Measurements from ENCODE around the gene CPPED1. TPM values are rescaled to one million over a fixed set of nuclear protein-coding genes. Genes with fewer than 3 reads are reported as not detected.
A peak's percentile ranks its signal among the peaks of the same experiment; 100 is the strongest.
"Not testable (repeated sequence)": the region's sequence is repeated elsewhere in the genome, so short reads cannot be mapped to it uniquely, and the experiment has no call there.

Gene CPPED1
- total and polyA plus RNA-seq, 9 donors = 4.3 to 9.1 (median 6.8) TPM

- Histone ChIP-seq H3K27me3 (ENCODE audit: control insufficient read depth, insufficient read depth, low read length) (no peaks in the 10 kb centered on the region), H3K4me1 (ENCODE audit: control insufficient read depth, insufficient read depth, low read length) (no peaks in the 10 kb centered on the region)
Measured at GRCh38 chr16:12828206-12828605, 24.5 kb upstream of the CPPED1 start.

DNA sequence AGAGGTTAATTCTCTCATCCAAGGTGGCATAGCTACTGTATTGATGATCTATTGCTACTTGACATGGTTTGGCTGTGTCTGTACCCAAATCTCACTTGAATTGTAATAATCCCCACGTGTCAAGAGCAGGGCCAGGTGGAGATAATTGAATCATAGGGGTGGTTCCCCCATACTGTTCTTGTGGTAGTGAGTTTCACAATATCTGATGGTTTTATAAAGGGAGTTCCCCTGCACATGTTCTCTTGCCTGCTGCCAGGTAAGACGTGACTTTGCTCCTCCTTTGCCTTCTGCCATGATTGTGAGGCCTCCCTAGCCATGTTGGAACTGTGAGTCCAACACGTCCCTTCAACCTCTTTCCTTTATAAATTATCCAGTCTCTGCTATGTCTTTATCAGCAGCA lies 22.9 kb upstream of the CPPED1 start:
- no peaks in the 10 kb centered on the region for H3K36me3 ChIP-seq (ENCODE audit: control insufficient read depth, insufficient read depth, low read length)
- H3K27me3 ChIP-seq (ENCODE audit: control insufficient read depth, insufficient read depth, low read length) = no peaks in the 10 kb centered on the region
- DNase-seq = no peak

More at GRCh38 chr16:12828206-12828605, 24.5 kb upstream of the CPPED1 start:
- no peak overlapping the region for H3K4me3 ChIP-seq (ENCODE audit: low read length)
- no peaks in the 10 kb centered on the region for H3K9me3 ChIP-seq (replicated peaks; ENCODE audit: control insufficient read depth, low read depth, low read length)
- no peak overlapping the region for H3K27ac ChIP-seq (ENCODE audit: low read length)
- no peaks in the 10 kb centered on the region for H3K36me3 ChIP-seq (ENCODE audit: control insufficient read depth, insufficient read depth, low read length)
- no peak for DNase-seq

GRCh38 chr16:12819126-12820117 lies 15.7 kb upstream of the CPPED1 start:
- Histone ChIP-seq H3K9me3 (replicated peaks; ENCODE audit: control insufficient read depth, low read depth, low read length) (no peaks in the 10 kb centered on the region), H3K36me3 (ENCODE audit: control insufficient read depth, insufficient read depth, low read length) (no peaks in the 10 kb centered on the region), H3K4me3 (ENCODE audit: low read length) (no peak overlapping the region), H3K27me3 (ENCODE audit: control insufficient read depth, insufficient read depth, low read length) (no peaks in the 10 kb centered on the region), H3K4me1 (ENCODE audit: control insufficient read depth, insufficient read depth, low read length) (no peaks in the 10 kb centered on the region), H3K27ac (ENCODE audit: low read length) (no peak overlapping the region)
- 36% methylated on average over 7 of the region's 18 CpGs for WGBS (ENCODE audit: insufficient coverage)
- DNase-seq = peak; percentile 56

More for the DNA sequence above, 22.9 kb upstream of the CPPED1 start:
- Histone ChIP-seq H3K4me1 (ENCODE audit: control insufficient read depth, insufficient read depth, low read length) (no peaks in the 10 kb centered on the region), H3K9me3 (replicated peaks; ENCODE audit: control insufficient read depth, low read depth, low read length) (no peaks in the 10 kb centered on the region), H3K4me3 (ENCODE audit: low read length) (no peak overlapping the region), H3K27ac (ENCODE audit: low read length) (no peak overlapping the region)
- WGBS (ENCODE audit: insufficient coverage) = 56% methylated on average over 2 of the region's 3 CpGs

DNA sequence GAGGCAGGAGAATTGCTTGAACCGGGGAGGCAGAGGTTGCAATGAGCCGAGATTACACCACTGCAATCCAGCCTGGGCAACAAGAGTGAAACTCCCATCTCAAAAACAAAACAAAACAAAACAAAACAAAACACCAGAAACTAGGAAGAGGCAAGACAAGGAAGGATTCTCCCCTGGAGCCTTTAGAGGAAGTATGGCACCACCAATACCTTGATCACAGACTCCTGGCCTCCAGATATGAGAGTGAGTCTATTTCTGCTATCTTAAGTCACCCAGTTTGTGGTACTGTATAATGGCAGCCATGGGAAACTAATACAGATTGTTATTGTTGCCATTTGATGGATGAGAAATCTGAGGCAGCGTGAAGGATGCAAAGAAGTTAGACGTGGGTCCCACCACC lies 14.6 kb upstream of the CPPED1 start:
- no peak for DNase-seq
- no peaks in the 10 kb centered on the region for H3K4me1 ChIP-seq (ENCODE audit: control insufficient read depth, insufficient read depth, low read length)
- no peak overlapping the region for H3K4me3 ChIP-seq (ENCODE audit: low read length)
- 92% methylated on average over 2 of the region's 4 CpGs for WGBS (ENCODE audit: insufficient coverage)
- H3K27ac ChIP-seq (ENCODE audit: low read length) = no peak overlapping the region
- no peaks in the 10 kb centered on the region for H3K9me3 ChIP-seq (replicated peaks; ENCODE audit: control insufficient read depth, low read depth, low read length)
- no peaks in the 10 kb centered on the region for H3K27me3 ChIP-seq (ENCODE audit: control insufficient read depth, insufficient read depth, low read length)
- H3K36me3 ChIP-seq (ENCODE audit: control insufficient read depth, insufficient read depth, low read length) = no peaks in the 10 kb centered on the region

DNA sequence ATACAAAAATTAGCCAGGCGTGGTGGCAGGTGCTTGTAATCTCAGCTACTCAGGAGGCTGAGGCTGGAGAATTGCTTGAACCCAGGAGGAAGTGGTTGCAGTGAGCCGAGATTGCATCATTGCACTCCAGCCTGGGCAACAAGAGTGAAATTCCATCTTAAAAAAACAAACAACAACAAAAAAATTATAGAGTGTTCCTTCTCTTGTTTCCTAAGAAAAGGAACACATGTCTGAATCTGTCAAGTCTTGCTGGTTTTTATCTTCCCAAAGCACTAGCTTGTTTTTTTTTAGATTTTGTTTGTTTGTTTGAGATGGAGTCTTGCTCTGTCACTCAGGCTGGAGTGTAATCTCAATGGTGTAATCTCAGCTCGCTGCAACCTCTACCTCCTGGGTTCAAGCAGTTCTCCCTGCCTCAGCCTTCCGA lies 13.1 kb upstream of the CPPED1 start:
- H3K36me3 ChIP-seq (ENCODE audit: control insufficient read depth, insufficient read depth, low read length); H3K27ac ChIP-seq (ENCODE audit: low read length); H3K9me3 ChIP-seq (replicated peaks; ENCODE audit: control insufficient read depth, low read depth, low read length); H3K4me1 ChIP-seq (ENCODE audit: control insufficient read depth, insufficient read depth, low read length); DNase-seq; H3K4me3 ChIP-seq (ENCODE audit: low read length); H3K27me3 ChIP-seq (ENCODE audit: control insufficient read depth, insufficient read depth, low read length): not testable (repeated sequence)
- no CpG with 5 or more reads among the region's 4 CpGs for WGBS (ENCODE audit: insufficient coverage)

DNA sequence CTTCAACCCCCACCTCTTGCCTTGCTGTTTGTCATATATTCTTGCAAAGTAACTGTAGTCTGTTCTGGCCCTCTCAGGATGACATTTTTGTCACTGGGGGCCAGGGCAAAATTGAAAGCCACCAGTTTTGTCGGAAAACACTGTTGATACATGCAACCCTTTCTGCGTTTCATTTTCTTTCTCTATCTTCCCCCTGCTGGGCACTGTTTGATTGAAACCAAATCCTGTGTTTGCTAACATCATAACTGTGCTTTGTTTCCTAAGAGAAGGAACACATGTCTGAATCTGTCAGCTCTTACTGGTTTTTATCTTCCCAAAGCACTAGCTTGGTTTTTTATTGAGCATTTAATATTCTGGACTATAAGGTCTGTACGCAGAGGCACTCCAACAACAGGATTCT lies 11.7 kb upstream of the CPPED1 start:
- Histone ChIP-seq H3K36me3 (ENCODE audit: control insufficient read depth, insufficient read depth, low read length) (no peaks in the 10 kb centered on the region), H3K27me3 (ENCODE audit: control insufficient read depth, insufficient read depth, low read length) (no peaks in the 10 kb centered on the region), H3K9me3 (replicated peaks; ENCODE audit: control insufficient read depth, low read depth, low read length) (no peaks in the 10 kb centered on the region), H3K4me1 (ENCODE audit: control insufficient read depth, insufficient read depth, low read length) (no peaks in the 10 kb centered on the region), H3K27ac (ENCODE audit: low read length) (no peak overlapping the region), H3K4me3 (ENCODE audit: low read length) (no peak overlapping the region)
- 52% methylated on average over 3 of the region's 3 CpGs for WGBS (ENCODE audit: insufficient coverage)
- no peak for DNase-seq

DNA sequence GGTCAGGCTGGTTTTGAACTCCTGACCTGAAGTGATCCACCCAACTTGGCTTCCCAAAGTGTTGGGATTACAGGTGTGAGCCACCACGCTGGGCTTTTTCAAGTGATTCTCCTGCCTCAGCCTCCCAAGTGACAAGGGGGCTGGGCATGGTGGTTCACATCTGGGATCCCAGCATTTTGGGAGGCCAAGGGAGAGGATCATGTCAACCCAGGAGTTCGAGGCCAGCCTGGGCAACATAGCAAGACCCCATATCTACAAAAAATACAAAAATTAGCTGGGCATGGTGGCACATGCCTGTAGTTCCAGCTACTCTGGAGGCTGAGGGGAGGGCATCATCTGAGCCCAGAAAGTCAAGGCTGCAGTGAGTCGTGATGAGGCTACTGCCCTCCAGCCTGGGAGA lies 10.0 kb upstream of the CPPED1 start:
- WGBS (ENCODE audit: insufficient coverage) = 73% methylated on average over 1 of the region's 3 CpGs
- H3K4me1 ChIP-seq (ENCODE audit: control insufficient read depth, insufficient read depth, low read length); H3K36me3 ChIP-seq (ENCODE audit: control insufficient read depth, insufficient read depth, low read length); DNase-seq; H3K27ac ChIP-seq (ENCODE audit: low read length); H3K4me3 ChIP-seq (ENCODE audit: low read length); H3K9me3 ChIP-seq (replicated peaks; ENCODE audit: control insufficient read depth, low read depth, low read length); H3K27me3 ChIP-seq (ENCODE audit: control insufficient read depth, insufficient read depth, low read length): not testable (repeated sequence)

GRCh38 chr16:12813321-12813720 lies 9.6 kb upstream of the CPPED1 start:
- not testable (repeated sequence) for H3K27ac ChIP-seq (ENCODE audit: low read length); H3K4me1 ChIP-seq (ENCODE audit: control insufficient read depth, insufficient read depth, low read length); H3K27me3 ChIP-seq (ENCODE audit: control insufficient read depth, insufficient read depth, low read length); H3K36me3 ChIP-seq (ENCODE audit: control insufficient read depth, insufficient read depth, low read length); DNase-seq; H3K4me3 ChIP-seq (ENCODE audit: low read length); H3K9me3 ChIP-seq (replicated peaks; ENCODE audit: control insufficient read depth, low read depth, low read length)
- 89% methylated on average over 3 of the region's 5 CpGs for WGBS (ENCODE audit: insufficient coverage)

DNA sequence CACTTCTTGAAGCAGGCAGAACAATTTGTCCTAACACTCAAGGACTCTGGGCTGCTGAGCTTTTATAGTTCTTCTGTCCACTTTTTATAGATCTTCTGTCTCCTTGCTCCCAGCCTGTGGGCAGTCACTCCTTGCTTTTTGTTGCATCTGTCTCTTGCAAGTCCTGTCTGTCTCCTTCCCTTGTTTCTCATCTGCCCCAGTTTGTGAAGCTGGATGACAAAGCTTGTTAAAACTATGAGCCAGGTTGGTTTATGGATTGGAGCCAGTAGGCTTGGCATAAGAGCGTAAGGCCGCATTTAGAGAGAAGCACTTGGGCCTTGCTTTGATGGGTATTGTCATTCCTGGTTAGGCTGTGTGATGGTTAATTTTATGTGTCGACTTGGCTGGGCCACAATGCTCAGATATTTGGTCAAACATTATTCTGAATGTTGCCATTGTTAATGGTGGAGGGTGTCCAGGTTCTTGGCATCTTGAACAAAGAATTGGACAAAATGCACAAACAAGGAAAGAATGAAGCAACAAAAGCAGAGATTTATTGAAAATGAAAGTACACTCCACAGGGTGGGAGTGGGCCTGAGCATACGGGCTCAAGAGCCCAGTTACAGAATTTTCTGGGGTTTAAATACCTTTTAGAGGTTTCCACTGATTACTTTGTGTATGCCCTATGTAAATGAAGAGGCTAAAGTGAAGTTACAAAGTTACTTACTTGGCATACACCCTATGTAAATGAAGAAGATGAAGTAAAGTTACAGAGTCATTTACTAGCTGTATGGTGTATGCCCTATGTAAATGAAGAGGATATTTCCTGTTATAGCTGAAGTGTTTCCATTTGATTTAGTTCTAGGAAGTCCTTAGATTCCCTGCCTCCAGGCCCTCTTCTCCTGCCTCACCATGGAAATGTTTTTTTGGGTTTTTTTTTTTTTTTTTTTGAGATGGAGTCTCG lies 8.0 kb upstream of the CPPED1 start:
- no peak overlapping the region for H3K27ac ChIP-seq (ENCODE audit: low read length)
- no peak for DNase-seq
- 82% methylated on average over 3 of the region's 5 CpGs for WGBS (ENCODE audit: insufficient coverage)
- no peaks in the 10 kb centered on the region for H3K4me1 ChIP-seq (ENCODE audit: control insufficient read depth, insufficient read depth, low read length)
- H3K27me3 ChIP-seq (ENCODE audit: control insufficient read depth, insufficient read depth, low read length) = no peaks in the 10 kb centered on the region
- H3K9me3 ChIP-seq (replicated peaks; ENCODE audit: control insufficient read depth, low read depth, low read length) = no peaks in the 10 kb centered on the region
- no peak overlapping the region for H3K4me3 ChIP-seq (ENCODE audit: low read length)
- H3K36me3 ChIP-seq (ENCODE audit: control insufficient read depth, insufficient read depth, low read length) = no peaks in the 10 kb centered on the region

- H3K27me3 ChIP-seq (ENCODE audit: control insufficient read depth, insufficient read depth, low read length) = no peaks in the 10 kb centered on the region
- WGBS (ENCODE audit: insufficient coverage) = 69% methylated on average over 1 of the region's 2 CpGs
- no peak overlapping the region for H3K4me3 ChIP-seq (ENCODE audit: low read length)
- H3K4me1 ChIP-seq (ENCODE audit: control insufficient read depth, insufficient read depth, low read length) = peaks cover 3% of the 10 kb centered on the region
- DNase-seq = no peak
- H3K36me3 ChIP-seq (ENCODE audit: control insufficient read depth, insufficient read depth, low read length) = no peaks in the 10 kb centered on the region
- H3K27ac ChIP-seq (ENCODE audit: low read length) = no peak overlapping the region
- no peaks in the 10 kb centered on the region for H3K9me3 ChIP-seq (replicated peaks; ENCODE audit: control insufficient read depth, low read depth, low read length)
Measured at GRCh38 chr16:12805066-12805465, 1.4 kb upstream of the CPPED1 start.
